SU-DHL-6 (cell line): Measurements from ENCODE around the gene USP31.

Source experiments
- CTCF ChIP-seq: fragments of 200-600 bp; sonication (generic); IDR thresholded peaks from one replicate; pipeline ENCODE4 v1.5.1; 2017; ENCODE audit warnings: antibody characterized with exemption, mild to moderate bottlenecking, low read length, moderate library complexity; ENCODE audit not compliant: insufficient read depth, poor library complexity, severe bottlenecking
- EZH2phosphoT487 ChIP-seq: fragments of 200-600 bp; sonication (generic), shearing (Covaris generic); conservative IDR thresholded peaks from 2 replicates; pipeline ENCODE4 v1.6.1; 2018; ENCODE audit warnings: mild to moderate bottlenecking, antibody characterized with exemption, low read length, moderate library complexity, mixed read lengths

- TF ChIP-seq CTCF (no peak), EZH2phosphoT487 (no peak)
Observed at GRCh38 chr16:23124315-23124714, 24.9 kb downstream of the USP31 start.
